H4 (cell line): ENCODE results near the gene CFAP46. TPM values are rescaled to one million over a fixed set of nuclear protein-coding genes. Genes with fewer than 3 reads are reported as not detected.
"Not testable (repeated sequence)": the region's sequence is repeated elsewhere in the genome, so short reads cannot be mapped to it uniquely, and the experiment has no call there.

Experiments
- DNase-seq: peaks from one replicate; pipeline ENCODE4 v3.0.0-alpha.2; 2015; ENCODE audit warnings: low spot score
- total RNA-seq: library from RNA; depleted of rRNA; stranded (reverse); fragments of >200 nt; shearing (Covaris generic); gene quantifications from 2 replicates; pipeline ENCODE4 v1.2.3, GENCODE V29; 2014

Gene CFAP46
- total RNA-seq, 1 experiment from 2014 or later: 4.8 TPM

GRCh38 chr10:132928261-132928660 lies 14.1 kb downstream of the CFAP46 start:
- DNase-seq: no peak

DNA sequence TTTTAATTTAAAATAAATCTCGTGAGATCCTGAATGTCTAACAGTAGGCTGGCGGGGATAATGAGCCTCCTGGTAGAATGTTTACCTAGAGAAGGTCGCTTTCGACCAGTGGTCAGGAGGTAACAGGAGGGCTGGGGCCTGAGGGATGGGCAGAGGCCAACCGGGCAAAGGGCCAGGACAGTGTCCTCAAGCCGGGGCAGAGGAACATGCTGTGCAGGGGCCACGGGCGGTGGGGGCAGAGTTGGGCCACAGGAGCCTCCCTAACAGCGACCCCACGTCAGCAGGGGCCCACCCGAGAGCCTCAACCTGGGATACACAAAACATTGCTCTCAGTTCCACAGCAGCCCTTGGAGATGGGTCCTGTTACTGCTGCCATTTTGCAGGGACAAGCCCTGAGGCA lies 14.5 kb downstream of the CFAP46 start:
- DNase-seq: no peak

DNA sequence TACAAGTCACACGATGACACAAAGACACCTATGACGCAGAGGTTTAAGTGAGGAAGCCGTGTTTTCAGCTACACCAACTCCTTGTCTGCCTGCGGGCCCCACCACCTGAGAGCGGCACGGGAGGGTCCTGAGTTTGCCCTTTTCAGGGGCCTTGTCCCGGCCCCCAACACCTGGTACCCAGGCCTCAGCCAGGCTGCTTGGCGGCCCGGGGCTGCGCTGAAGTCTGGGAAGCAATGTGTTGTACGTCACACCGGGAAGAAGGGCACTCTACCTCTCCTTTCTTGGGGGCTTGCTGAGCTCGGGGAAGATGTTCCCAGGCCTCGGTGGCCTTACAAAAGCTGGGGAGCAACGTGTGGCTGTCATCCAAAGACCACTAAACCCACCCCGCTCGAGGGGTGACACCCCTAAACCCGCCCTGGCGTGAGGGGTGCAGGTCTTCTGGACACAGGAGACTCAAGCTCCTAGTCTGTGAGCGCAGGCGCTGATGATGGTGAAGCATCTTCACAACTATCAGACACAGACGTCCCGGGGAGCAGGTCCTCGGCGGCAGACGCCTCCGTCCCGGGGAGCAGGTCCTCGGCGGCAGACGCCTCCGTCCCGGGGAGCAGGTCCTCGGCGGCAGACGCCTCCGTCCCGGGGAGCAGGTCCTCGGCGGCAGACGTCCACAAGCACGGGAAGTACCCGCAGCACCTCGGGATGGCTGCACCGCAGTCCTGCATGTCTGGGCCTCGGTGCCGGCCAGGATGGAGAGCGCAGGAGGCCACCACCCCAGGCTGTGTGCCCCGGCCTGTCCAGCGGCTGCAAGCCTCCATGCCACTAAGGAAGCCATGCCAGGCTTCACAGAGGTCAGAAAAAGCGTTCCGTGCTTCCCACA lies 15.4 kb downstream of the CFAP46 start:
- no peak for DNase-seq

DNA sequence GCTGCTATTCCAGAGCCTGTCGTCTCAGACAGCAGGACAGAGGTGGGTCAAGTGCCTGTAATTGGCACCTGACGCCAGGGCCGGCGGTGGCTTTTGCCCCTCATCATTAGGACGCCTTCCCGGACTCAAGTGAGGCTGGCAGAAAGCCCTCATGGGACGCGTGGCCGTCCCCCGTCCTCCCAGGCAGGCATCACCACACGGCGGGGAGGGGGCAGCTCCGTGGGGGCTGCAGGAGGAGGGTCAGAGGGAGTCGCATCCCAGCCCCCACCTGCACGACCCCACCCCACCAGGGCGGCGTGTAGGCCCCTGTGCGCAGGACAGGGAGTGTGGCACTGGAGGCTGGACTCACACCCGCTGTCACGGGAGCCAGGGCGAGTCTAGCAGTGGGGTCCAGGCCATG lies 16.3 kb downstream of the CFAP46 start:
- DNase-seq: no peak

- no peak for DNase-seq
These were observed 16.8 kb downstream of the CFAP46 start for GRCh38 chr10:132925614-132926013.

DNA sequence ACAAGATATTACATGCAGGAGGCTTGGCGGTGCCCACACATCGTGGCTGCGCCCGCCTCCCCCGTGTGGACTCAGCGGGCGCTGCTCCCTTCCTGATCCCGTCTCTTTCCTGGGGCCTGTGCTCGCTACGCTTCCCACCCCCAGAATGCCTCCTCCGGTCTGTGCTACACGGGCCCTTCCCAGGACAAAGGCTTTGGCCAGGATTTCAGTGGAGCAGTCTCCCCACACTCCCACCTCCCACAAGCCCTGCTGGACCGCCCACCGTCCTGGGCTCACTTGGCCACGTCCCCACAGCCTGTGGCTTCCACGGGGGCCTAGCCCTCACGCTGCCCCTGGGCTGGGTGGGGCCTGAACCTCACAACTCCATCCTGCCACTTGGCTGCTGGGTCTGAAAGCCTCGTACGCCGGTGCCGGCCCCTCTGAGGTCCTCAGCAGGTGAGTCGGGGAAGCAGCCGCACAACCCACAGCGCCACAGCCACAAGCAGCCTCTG lies 17.3 kb downstream of the CFAP46 start:
- DNase-seq: no peak

GRCh38 chr10:132924046-132924952 lies 18.1 kb downstream of the CFAP46 start:
- no peak for DNase-seq

GRCh38 chr10:132923384-132923783 lies 19.0 kb downstream of the CFAP46 start:
- DNase-seq: not testable (repeated sequence)

GRCh38 chr10:132922872-132923271 lies 19.5 kb downstream of the CFAP46 start:
- DNase-seq: no peak

DNA sequence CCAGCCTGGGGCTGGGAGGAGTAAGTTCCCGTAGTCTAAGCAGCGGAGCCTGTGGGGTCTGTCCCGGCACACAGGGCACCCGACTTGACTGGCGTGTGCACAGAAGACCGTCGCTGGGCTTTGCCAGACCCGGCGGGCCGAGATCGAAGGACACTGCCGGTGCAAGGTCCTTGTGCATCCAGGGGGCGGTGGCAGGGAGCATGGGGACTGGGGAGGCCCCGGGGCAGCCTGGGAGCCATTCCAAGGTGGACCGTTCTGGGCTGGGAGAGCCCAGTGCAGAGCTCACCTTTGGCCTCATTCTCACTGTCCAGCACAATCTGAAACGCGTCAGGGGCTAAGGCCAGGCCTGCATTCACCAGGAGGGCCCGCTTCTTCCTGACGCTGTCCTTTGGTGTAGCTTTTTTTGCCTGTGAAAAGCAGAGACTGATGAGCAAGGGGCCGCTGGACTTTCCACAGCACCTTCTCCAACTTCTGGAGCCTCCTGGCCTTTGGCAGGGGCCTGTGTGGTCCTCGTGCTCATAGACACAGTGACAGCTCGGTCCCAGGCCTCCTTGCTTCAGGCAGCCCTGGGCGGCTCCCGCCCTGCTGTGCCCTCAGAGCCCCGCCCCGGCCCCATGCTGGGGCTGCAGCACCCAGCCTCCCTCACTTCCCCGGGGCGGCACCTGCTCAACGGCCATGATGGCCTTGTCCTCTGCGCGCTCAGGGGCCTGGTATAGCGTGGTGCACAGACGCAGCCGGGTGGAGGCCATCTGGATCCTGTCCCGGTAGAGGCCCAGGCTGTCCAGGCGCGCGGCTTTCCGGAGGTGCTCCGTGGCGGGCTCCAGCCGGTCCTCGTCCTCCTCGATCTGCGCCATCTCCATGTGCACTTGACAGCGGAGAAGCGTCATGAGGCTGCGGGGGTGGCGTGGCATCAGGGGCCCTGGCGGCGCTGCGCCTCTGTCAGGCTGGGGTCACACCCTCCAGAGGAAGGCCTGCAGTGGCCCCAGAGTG lies 20.3 kb downstream of the CFAP46 start:
- DNase-seq: no peak

DNA sequence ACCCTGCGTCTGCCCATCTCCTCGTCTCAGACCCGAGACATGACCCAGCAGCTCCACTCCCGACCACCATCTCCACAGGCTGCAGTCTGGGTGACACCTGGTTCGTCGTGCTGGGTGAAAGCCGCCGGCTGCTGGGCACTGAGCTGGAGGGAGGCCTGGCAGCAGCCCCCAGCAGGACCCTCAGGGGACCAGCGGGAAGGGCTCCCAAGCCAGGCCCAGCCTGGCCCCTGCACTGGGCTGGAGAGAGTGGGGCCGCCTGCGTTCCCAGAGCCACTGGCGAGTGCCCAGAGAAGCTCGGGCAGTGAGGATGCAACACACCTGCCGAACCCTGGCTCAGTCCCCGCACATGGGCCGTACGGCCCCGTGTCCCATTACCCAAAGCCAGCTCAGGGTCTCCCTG lies 21.3 kb downstream of the CFAP46 start:
- no peak for DNase-seq

- no peak for DNase-seq
These were observed 22.1 kb downstream of the CFAP46 start for GRCh38 chr10:132920101-132920925.

DNA sequence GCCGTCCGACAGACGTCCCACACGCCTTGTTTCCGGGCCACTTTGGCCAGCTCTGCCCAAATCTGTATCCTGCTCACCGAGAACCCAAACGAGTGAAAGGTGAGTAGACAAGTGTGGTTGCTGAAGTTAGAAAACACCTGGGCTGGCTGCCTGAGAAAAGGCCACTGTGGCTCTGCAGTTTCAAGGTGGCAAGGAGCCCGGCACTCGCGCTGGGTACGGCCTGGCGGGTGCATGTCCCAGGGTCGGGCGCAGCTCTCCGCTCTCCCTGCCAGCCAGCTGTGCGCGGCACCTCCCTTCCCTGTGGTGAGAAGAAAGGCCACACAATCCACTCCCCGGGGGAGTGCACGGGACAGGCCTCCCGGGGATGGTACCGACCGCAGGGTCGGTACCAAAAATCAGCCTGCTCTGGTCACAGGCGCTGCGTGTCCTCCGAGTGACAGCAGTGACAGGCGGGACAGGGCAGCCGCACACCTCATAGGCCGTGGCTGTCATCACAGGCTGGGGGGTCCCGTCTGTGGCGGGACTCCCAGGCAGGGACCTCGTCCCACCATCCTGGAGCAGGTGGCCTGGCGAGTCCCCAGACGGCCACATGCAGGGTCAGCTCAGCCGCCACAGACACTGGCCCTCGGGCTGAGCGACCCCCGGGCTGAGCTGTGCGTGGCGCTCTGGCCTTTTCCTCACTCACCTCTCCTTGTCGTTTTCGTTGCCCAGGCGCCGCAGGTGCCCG lies 22.8 kb downstream of the CFAP46 start:
- no peak for DNase-seq

GRCh38 chr10:132918617-132919373 lies 23.6 kb downstream of the CFAP46 start:
- DNase-seq: no peak

- no peak for DNase-seq
These were observed 24.1 kb downstream of the CFAP46 start for GRCh38 chr10:132918264-132918616.

DNA sequence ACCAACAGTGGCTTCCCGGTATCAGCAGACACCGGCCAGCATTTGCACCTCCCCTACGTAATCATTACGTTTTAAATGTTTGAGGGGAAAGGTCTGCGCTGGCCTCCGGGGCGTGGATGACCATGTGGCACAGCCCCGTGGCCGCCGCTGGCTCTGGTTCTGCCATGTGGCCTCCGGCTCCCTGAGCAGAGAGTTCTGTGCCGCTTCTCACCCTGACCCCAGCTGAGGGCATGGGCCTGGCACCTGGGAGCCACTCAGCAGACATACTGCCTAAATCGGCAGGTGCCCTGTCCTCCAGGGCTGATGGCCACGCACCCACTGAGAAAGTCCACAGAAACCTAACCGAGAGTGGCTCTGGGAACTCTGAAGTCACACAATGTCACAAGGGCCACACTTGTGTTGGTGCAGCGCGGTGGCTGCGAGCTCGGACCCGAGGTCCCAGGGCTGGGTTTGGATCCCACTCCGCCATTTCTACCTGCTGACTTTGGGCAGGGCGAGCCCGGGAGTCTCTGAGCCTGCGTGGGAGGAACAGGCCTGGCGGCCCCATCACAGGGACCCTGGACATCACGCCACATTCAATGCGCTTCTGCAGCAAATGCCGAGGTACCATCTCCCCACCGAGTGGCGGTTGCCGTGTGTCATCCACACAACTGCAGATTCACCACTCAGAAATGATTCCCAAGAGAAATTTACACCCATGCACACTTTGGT lies 25.3 kb downstream of the CFAP46 start:
- no peak for DNase-seq

GRCh38 chr10:132916421-132916841 lies 25.9 kb downstream of the CFAP46 start:
- no peak for DNase-seq

- DNase-seq: no peak
These were observed 27.0 kb downstream of the CFAP46 start for GRCh38 chr10:132915411-132915810.
